Heart left ventricle (tissue), 16 donors: ENCODE measurements around the gene ARL4C. TPM values are rescaled to one million over a fixed set of nuclear protein-coding genes. Genes with fewer than 3 reads are reported as not detected.

Source experiments
- ATAC-seq, 4 donors: fragments of 200-7000 bp; cut with Tn5 transposase; one replicate each; pipeline ENCODE4 v1.9.1; 2020 to 2022; ENCODE audit warnings: moderate library complexity in 4 of 4, mild to moderate bottlenecking in 3 of 4, moderate number of reproducible peaks in 1 of 4
- DNase-seq, 5 donors: peaks; one replicate each; pipeline ENCODE4 v3.0.0-alpha.2; 2020
- H3K27ac ChIP-seq, 12 donors: fragments of 200-600 bp; sonication (generic) in 4 of 12; one replicate each; pipeline versions ENCODE4 v1.5.0 to v1.8.0; 2016 to 2022; ENCODE audit warnings: mild to moderate bottlenecking in 2 of 12
- H3K27me3 ChIP-seq, 9 donors: fragments of 200-600 bp; sonication (generic) in 2 of 9; one replicate each; pipeline versions ENCODE4 v1.5.1 to v1.8.0; 2016 to 2022; ENCODE audit warnings: mild to moderate bottlenecking in 3 of 9
- H3K36me3 ChIP-seq, 9 donors: fragments of 200-600 bp; sonication (generic) in 2 of 9; one replicate each; pipeline versions ENCODE4 v1.5.0 to v1.8.0; 2018 to 2022; ENCODE audit warnings: mild to moderate bottlenecking in 2 of 9
- H3K4me1 ChIP-seq, 12 donors: fragments of 200-600 bp; sonication (generic) in 4 of 12; one replicate each; pipeline versions ENCODE4 v1.5.0 to v1.8.0; 2016 to 2022; ENCODE audit warnings: mild to moderate bottlenecking in 3 of 12
- H3K4me3 ChIP-seq, 12 donors: fragments of 200-600 bp; sonication (generic) in 4 of 12; one replicate each; pipeline versions ENCODE4 v1.5.0 to v1.8.0; 2017 to 2022; ENCODE audit warnings: mild to moderate bottlenecking in 9 of 12, moderate library complexity in 4 of 12
- H3K9me3 ChIP-seq, 12 donors: fragments of 200-600 bp; sonication (generic) in 4 of 12; one replicate each; pipeline versions ENCODE4 v1.5.0 to v1.8.0; 2016 to 2022; ENCODE audit warnings: mild to moderate bottlenecking in 1 of 12
- CTCF ChIP-seq, 12 donors: fragments of 200-600 bp; sonication (generic) in 4 of 12; IDR thresholded peaks; one replicate each; pipeline versions ENCODE4 v1.5.0 to v1.8.0; 2018 to 2022; ENCODE audit warnings: antibody characterized with exemption in 12 of 12, mild to moderate bottlenecking in 5 of 12
- POLR2A ChIP-seq, 2 donors: fragments of 450-650 bp; IDR thresholded peaks; one replicate each; pipeline ENCODE4 v1.6.1; 2017; ENCODE audit warnings: antibody characterized with exemption in 2 of 2, mild to moderate bottlenecking in 2 of 2, moderate library complexity in 2 of 2
- WGBS, 4 donors: extraction: QIAGEN DNeasy Blood & Tissue Kit in 2 of 4; methylation state at CpG; one replicate each; pipeline versions ENCODE4 v1.1.5 to v1.1.7; 2013 to 2018; 5-methylcytosine and 5-hydroxymethylcytosine counted together
- intact Hi-C, 10 donors: fragments of 100-400 bp; cut with DNase I; formaldehyde crosslinking; loops; one replicate each; pipeline versions ENCODE4 v1.11.1 to v1.14.2; 2022
- polyA plus RNA-seq, 2 donors: library from polyadenylated mRNA; stranded (reverse); fragments of 200-250 nt; gene quantifications; one replicate each; pipeline ENCODE4 v1.2.3, GENCODE V29; 2013
- total RNA-seq, 9 donors: library from RNA; depleted of rRNA in 2 of 9; stranded (reverse); fragments of >200 nt in 2 of 9; fragmentation: NEBNext Ultra II Directional in 3 of 9; extraction: Animal tissue kit (Norgen Biotek cat#: 25700) in 3 of 9; gene quantifications; one replicate each; pipeline versions ENCODE4 v1.1.0 to v1.2.4, GENCODE V29; 2016 to 2023
- donor health status: ischemic (EF 13 %, LVEDD 7.1; RV severe dilation, severe dysfunction).
- donor health status: healthy with polysubstance abuse.
- donor health status: DM: no; HTN: yes; CAD: no.
- donor health status: DM: no; HTN: no; CAD: no.
- donor health status: ischemic (EF 25% LVEDD 6.9; RV normal size, moderate dysfunction).
- donor health status: ischemic (EF 25% LVEDD 5.7; RV mildly dilated, moderate dysfunction).
- donor health status: healthy.
- donor health status: DM: yes; HTN: yes; CAD: no.
- donor health status: ischemic (EF 35%, LVEDD 5.7; RV mildly dilated, moderate dysfunction).
- donor health status: nonischemic (EF 11% LVEDD 7.7; RV severe dilation, severe dysfunction).
- donor health status: DM: yes; HTN: yes; CAD: no.
- donor health status: PGD.
- donor health status: ischemic (EF 29% LVEDD 5.4; RV normal size, mild dysfunction).
- donor health status: nonischemic (EF 23%, LVEDD 6.1; RV moderate dilation, normal function).

Gene ARL4C
- total and polyA plus RNA-seq, 11 donors, result 0.80 to 16.3 (median 2.2) TPM

GRCh38 chr2:234533626-234534025 lies 36.7 kb upstream of the ARL4C start:
- Histone ChIP-seq H3K36me3 (no peaks in the 10 kb centered on the region), H3K27ac (no peak overlapping the region), H3K27me3 (peaks cover 0 to 33% (median 0%) of the 10 kb centered on the region in 9 donors), H3K4me1 (no peaks in the 10 kb centered on the region), H3K4me3 (no peak overlapping the region), H3K9me3 (peaks cover 0 to 13% (median 0%) of the 10 kb centered on the region in 12 donors)
- 88 to 92% (median 91%) methylated on average over 9 of the region's 9 CpGs for WGBS, 4 donors
- DNase-seq, result no peak
- no peak for TF ChIP-seq CTCF (IDR thresholded peaks at IDR 0.05)
- no peak for TF ChIP-seq POLR2A (IDR thresholded peaks at IDR 0.05)
- ATAC-seq, result no peak
- intact Hi-C loops, result loop anchor here in 1 of 10 donors (10.0 kb wide), 1 partner anchor 559 kb away; no protein-coding TSS in a partner anchor

- DNase-seq (no peak), ATAC-seq (no peak)
- no peaks in the 10 kb centered on the region for H3K4me1 ChIP-seq
- no peak overlapping the region for H3K27ac ChIP-seq
- intact Hi-C loops, result no loop called here
- H3K9me3 ChIP-seq, result peaks cover 0 to 27% (median 0%) of the 10 kb centered on the region in 12 donors
- H3K27me3 ChIP-seq, result peaks cover 0 to 13% (median 0%) of the 10 kb centered on the region in 9 donors
- WGBS, 4 donors, result 63 to 74% (median 68%) methylated on average over 8 of the region's 8 CpGs
- H3K4me3 ChIP-seq, result no peak overlapping the region
- no peaks in the 10 kb centered on the region for H3K36me3 ChIP-seq
- no peak for TF ChIP-seq CTCF (IDR thresholded peaks at IDR 0.05)
- no peak for TF ChIP-seq POLR2A (IDR thresholded peaks at IDR 0.05)
Measured at GRCh38 chr2:234528410-234529148, 31.7 kb upstream of the ARL4C start.

DNA sequence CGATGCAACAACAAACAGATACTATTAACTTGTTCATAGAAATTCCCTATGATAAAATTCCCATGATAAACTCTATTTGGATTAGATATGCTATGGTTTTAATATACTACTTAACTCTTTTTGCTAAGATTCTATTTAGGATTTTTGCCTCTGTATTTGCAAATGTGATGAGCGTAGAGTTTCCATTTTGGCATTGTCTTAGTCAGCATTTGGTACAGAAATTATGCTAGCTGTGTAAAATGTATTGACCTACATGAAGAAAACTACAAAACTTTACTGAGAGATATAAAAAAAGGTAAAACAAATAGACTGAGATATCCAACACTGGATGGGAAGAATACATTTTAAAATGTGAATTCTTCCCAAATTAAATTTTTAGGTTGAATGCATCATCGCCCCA lies 29.8 kb upstream of the ARL4C start:
- Histone ChIP-seq H3K4me1 (no peaks in the 10 kb centered on the region), H3K27me3 (peaks cover 0 to 4% (median 0%) of the 10 kb centered on the region in 9 donors), H3K36me3 (no peaks in the 10 kb centered on the region), H3K4me3 (no peak overlapping the region), H3K27ac (no peak overlapping the region), H3K9me3 (peaks cover 0 to 17% (median 0%) of the 10 kb centered on the region in 12 donors)
- no peak for DNase-seq
- TF ChIP-seq POLR2A (IDR thresholded peaks at IDR 0.05), result no peak
- no peak for TF ChIP-seq CTCF (IDR thresholded peaks at IDR 0.05)
- WGBS, 4 donors, result 87 to 93% (median 91%) methylated on average over 3 of the region's 3 CpGs
- no peak for ATAC-seq
- intact Hi-C loops, result no loop called here

DNA sequence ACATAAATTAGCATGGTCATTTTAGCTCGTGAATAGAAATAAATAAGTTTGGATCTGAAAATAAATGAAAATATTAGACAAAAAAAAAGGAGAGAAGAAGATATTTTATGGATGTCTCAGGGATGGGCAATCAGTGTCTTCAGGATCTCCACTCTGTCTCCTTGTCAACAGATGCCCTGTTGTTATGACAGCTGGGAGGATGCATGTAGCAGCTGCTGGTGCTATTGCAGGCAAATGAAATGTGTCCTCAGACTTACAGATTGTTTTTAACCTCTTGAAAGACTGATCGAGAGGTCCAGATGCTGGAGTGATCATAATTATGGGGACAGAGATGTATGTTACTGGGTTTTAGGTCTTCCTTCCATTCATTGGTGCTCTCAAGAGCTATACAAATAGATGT lies 24.7 kb upstream of the ARL4C start:
- 62 to 79% (median 72%) methylated on average over 2 of the region's 2 CpGs for WGBS, 4 donors
- DNase-seq, result no peak
- no peaks in the 10 kb centered on the region for H3K36me3 ChIP-seq
- H3K27me3 ChIP-seq, result peaks cover 0 to 3% (median 0%) of the 10 kb centered on the region in 9 donors
- intact Hi-C loops, result no loop called here
- TF ChIP-seq CTCF (IDR thresholded peaks at IDR 0.05) (no peak), POLR2A (IDR thresholded peaks at IDR 0.05) (no peak)
- H3K4me1 ChIP-seq, result no peaks in the 10 kb centered on the region
- ATAC-seq, result no peak
- H3K27ac ChIP-seq, result no peak overlapping the region
- H3K4me3 ChIP-seq, result no peak overlapping the region
- peaks cover 0 to 17% (median 0%) of the 10 kb centered on the region in 12 donors for H3K9me3 ChIP-seq
